CD4-positive, alpha-beta memory T cell (primary cell): ENCODE data around the gene IFFO2. TPM values are rescaled to one million over a fixed set of nuclear protein-coding genes. Genes with fewer than 3 reads are reported as not detected.

ENCODE experiments used
- CTCF ChIA-PET: fragments of 350-600 bp; sonication (Branson Sonifier 250); formaldehyde crosslinking; loops from one replicate; lab custom pipeline; 2021; ENCODE audit warnings: inconsistent platforms; ENCODE audit not compliant: partially characterized antibody; lab: Charles Lee
- POLR2A ChIA-PET: fragments of 350-600 bp; sonication (Branson Sonifier 250); formaldehyde crosslinking; loops from one replicate; lab custom pipeline; 2021; ENCODE audit not compliant: partially characterized antibody; lab: Charles Lee
- DNase-seq, 5 donors: peaks; one replicate each; pipeline versions ENCODE4 v3.0.0 to v3.0.0-alpha.2; 2020 to 2022; ENCODE audit warnings: mixed read lengths in 1 of 5
- H3K27ac ChIP-seq: one replicate; pipeline ENCODE4 v1.7.0; 2013; ENCODE audit warnings: low read depth, low read length
- H3K27me3 ChIP-seq: 2 replicates; pipeline ENCODE4 v1.7.0; 2013; ENCODE audit warnings: mild to moderate bottlenecking, low read length, moderate library complexity; ENCODE audit not compliant: insufficient read depth
- H3K36me3 ChIP-seq: 2 replicates; pipeline ENCODE4 v1.7.0; 2013; ENCODE audit warnings: mild to moderate bottlenecking, low read length, moderate library complexity; ENCODE audit not compliant: insufficient read depth
- H3K4me1 ChIP-seq: 2 replicates; pipeline ENCODE4 v1.7.0; 2013; ENCODE audit warnings: mild to moderate bottlenecking, low read length, moderate library complexity; ENCODE audit not compliant: insufficient read depth
- H3K4me3 ChIP-seq, 2 donors: one replicate each; pipeline ENCODE4 v1.7.0; 2013; ENCODE audit warnings: low read length in 2 of 2, mild to moderate bottlenecking in 1 of 2
- H3K9me3 ChIP-seq, 2 donors: one replicate each; pipeline ENCODE4 v1.7.0; 2013; ENCODE audit warnings: low read length in 2 of 2, control low read depth in 1 of 2; ENCODE audit not compliant: control insufficient read depth in 1 of 2
- H3K27ac Mint-ChIP-seq, 7 donors: one replicate each; pipeline ENCODE4 v1.8.0; 2020 to 2021; ENCODE audit warnings: mixed read lengths in 7 of 7, mild to moderate bottlenecking in 6 of 7, inconsistent platforms in 3 of 7, moderate library complexity in 3 of 7
- H3K27me3 Mint-ChIP-seq, 2 donors: one replicate each; pipeline ENCODE4 v1.8.0; 2020 to 2021; ENCODE audit warnings: mixed read lengths in 2 of 2
- H3K36me3 Mint-ChIP-seq, 2 donors: one replicate each; pipeline ENCODE4 v1.8.0; 2020 to 2021; ENCODE audit warnings: mixed read lengths in 2 of 2, inconsistent platforms in 1 of 2, mild to moderate bottlenecking in 1 of 2
- H3K4me1 Mint-ChIP-seq, 4 donors: one replicate each; pipeline ENCODE4 v1.8.0; 2020 to 2021; ENCODE audit warnings: mixed read lengths in 4 of 4, mild to moderate bottlenecking in 1 of 4
- H3K4me3 Mint-ChIP-seq, 8 donors: one replicate each; pipeline ENCODE4 v1.8.0; 2020 to 2021; ENCODE audit warnings: mixed read lengths in 8 of 8, mild to moderate bottlenecking in 7 of 8, moderate library complexity in 6 of 8, inconsistent platforms in 3 of 8
- H3K9me3 Mint-ChIP-seq, 8 donors: one replicate each; pipeline ENCODE4 v1.8.0; 2020 to 2021; ENCODE audit warnings: mixed read lengths in 8 of 8, mild to moderate bottlenecking in 5 of 8, inconsistent platforms in 3 of 8, moderate library complexity in 1 of 8
- intact Hi-C: fragments of 100-400 bp; cut with micrococcal nuclease; formaldehyde crosslinking; loops from one replicate; pipeline ENCODE4 v1.15.1; 2023
- polyA plus RNA-seq, 2 donors: library from polyadenylated mRNA; unstranded; fragments of 300-500 nt; fragmentation: Illumina TruSeq; gene quantifications; one replicate each; pipeline ENCODE4 v1.2.3, GENCODE V29; 2021
- total RNA-seq, 2 experiments: library from RNA; stranded (reverse); gene quantifications; one replicate each; pipeline ENCODE4 v1.2.3, GENCODE V29; 2021

IFFO2 gene
- total and polyA plus RNA-seq, 4 experiments from 2014 or later, result 1.3 to 41.3 (median 22.1) TPM

DNA sequence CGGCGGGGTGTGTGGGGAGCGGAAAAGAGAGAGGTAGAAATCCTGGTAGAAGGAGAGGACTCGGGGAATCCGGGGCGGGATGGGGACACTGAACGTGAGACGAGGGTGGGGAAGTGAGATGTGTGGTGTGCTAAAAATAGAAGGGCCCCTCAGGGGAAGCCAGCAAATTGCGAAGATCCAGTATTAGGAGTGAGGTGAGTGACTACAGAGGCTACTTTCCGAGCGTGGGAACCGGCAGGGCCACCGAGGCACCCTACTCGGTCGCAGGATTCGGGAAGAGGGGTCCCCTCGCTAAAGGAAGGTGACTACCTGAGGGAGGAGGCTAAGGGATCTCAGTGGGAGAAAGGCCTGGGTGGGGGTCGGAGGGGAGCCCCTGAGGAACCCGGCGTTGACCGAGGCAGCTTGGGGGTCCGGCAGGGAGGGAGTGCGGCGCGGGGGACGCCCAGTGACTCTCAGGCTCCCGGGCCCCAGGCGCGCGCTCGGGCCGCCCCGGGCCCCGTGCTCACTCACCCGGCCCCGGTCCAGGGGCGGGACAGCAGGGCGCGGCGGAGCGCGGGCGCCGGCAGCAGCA, 54.4 kb downstream of the IFFO2 start:
- ChIA-PET POLR2A (interaction anchor here (1.0 to 4.6 kb wide), 16 partner anchors 11 to 173 kb away, joined by 3 to 55 read pairs (median 8); partner anchors contain the start of gene IFFO2), CTCF (interaction anchor here (0.8 to 17.3 kb wide), 8 partner anchors 11 to 173 kb away, joined by 3 to 443 read pairs (median 6); no protein-coding TSS in a partner anchor)
- no peaks in the 10 kb centered on the region for H3K9me3 ChIP-seq
- intact Hi-C loops, result loop anchor here (1.0 kb wide), 2 partner anchors 18 to 54 kb away; partner anchors contain the start of gene IFFO2
- Mint-ChIP-seq H3K9me3 (no peaks in the 10 kb centered on the region), H3K4me3 (peak overlapping the region; percentile 90 to 96 (median 92)), H3K27ac (peak overlapping the region; percentile 77 to 94 (median 91)), H3K36me3 (peaks cover 0 to 14% of the 10 kb centered on the region in 2 donors), H3K27me3 (no peaks in the 10 kb centered on the region), H3K4me1 (peaks cover 11 to 39% (median 22%) of the 10 kb centered on the region in 4 donors)
- H3K36me3 ChIP-seq, result peaks cover 3% of the 10 kb centered on the region
- DNase-seq, result no peak
- peak overlapping the region; percentile 47 to 67 for H3K4me3 ChIP-seq
- H3K27ac ChIP-seq, result peak overlapping the region; percentile 66
- no peaks in the 10 kb centered on the region for H3K27me3 ChIP-seq
- H3K4me1 ChIP-seq, result peaks cover 23% of the 10 kb centered on the region

DNA sequence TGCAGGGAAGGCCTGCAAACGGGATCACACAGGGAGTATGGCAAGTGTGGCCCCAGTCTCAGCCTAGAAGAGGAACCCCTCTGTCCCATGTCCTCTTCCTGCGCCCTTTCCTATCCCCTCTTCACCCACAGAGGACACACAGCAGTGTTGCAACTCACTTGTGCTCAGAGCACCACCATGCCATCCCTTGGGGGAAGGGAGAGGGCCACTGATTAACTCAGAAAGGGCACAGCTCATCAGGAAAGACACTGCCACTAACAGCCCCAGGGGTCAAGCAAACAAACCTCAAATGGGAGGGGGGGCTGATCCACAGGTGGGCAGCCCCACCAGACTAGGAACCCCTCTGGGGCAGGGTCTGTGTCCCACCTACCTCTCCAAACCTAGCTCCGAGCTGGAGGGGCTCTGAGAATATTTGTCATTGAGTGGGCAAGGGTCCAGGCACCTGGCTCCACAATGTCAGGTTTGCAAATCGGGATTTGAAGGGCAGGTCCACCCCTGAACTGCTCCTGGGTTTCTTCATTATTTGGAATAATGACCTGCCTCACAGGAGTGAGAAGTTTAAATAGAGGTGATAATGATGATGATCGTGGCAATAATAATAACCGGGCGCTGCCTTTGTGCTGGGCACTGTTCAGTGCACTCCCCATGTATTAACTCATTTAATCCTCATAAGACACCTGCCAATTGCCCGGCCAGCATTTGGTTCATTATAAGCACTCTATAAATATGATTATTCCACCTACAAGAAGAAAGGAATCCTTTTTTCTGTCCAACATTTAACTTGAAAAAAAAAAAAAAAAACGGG, 55.1 kb downstream of the IFFO2 start:
- peaks cover 3% of the 10 kb centered on the region for H3K36me3 ChIP-seq
- H3K4me1 ChIP-seq, result peaks cover 23% of the 10 kb centered on the region
- Mint-ChIP-seq H3K4me1 (peaks cover 11 to 35% (median 22%) of the 10 kb centered on the region in 4 donors), H3K27ac (peak overlapping the region; percentile 77 to 94 (median 91)), H3K36me3 (peaks cover 0 to 9% of the 10 kb centered on the region in 2 donors), H3K4me3 (peak overlapping the region; percentile 90 to 96 (median 92)), H3K27me3 (no peaks in the 10 kb centered on the region), H3K9me3 (no peaks in the 10 kb centered on the region)
- H3K27ac ChIP-seq, result no peak overlapping the region
- no peaks in the 10 kb centered on the region for H3K27me3 ChIP-seq
- CTCF ChIA-PET, result interaction anchor here (1.6 kb wide), 1 partner anchor 174 kb away, joined by 6 read pairs; no protein-coding TSS in a partner anchor
- intact Hi-C loops, result no loop called here
- H3K9me3 ChIP-seq, result no peaks in the 10 kb centered on the region
- peak overlapping the region in 1 of 2 donors; percentile 67 for H3K4me3 ChIP-seq
- POLR2A ChIA-PET, result interaction anchor here (1.8 to 4.6 kb wide), 6 partner anchors 12 to 74 kb away, joined by 5 to 55 read pairs (median 9); partner anchors contain the start of gene IFFO2
- peak in 1 of 5 donors; percentile 13 for DNase-seq

DNA sequence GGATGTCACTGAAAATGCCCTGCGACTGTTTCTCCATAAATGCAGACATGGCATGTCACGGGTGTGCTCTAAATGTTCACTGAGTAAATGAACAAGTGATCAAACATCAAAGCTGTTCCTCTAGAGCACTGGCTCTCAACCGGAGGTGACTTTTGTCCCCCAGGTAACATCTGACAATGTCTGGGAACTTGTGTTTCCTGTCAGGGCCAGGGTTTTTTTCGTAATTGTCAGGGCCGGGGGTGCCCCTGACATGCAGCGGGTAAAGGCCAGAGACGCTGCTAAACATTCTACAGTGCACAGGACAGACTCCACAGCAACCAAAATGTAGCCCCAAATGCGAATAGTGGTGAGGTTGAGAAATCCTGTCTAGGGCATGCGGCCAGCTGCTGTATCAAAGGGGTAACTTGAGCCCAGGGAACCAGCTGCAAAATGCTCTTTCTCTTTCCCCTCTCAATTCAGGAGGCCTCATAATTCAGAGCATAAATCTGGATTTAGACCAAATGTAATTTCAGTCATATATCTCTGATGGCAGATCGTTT, 56.1 kb downstream of the IFFO2 start:
- intact Hi-C loops, result no loop called here
- CTCF ChIA-PET, result interaction anchor here (1.6 to 2.2 kb wide), 3 partner anchors 8 to 72 kb away, joined by 4 to 8 read pairs (median 4); no protein-coding TSS in a partner anchor
- DNase-seq, result peak in 1 of 5 donors; percentile 36
- Histone ChIP-seq H3K36me3 (peaks cover 3% of the 10 kb centered on the region), H3K4me1 (peaks cover 23% of the 10 kb centered on the region), H3K4me3 (no peak overlapping the region), H3K27ac (no peak overlapping the region), H3K27me3 (no peaks in the 10 kb centered on the region), H3K9me3 (no peaks in the 10 kb centered on the region)
- Mint-ChIP-seq H3K4me1 (peaks cover 11 to 35% (median 22%) of the 10 kb centered on the region in 4 donors), H3K9me3 (no peaks in the 10 kb centered on the region), H3K27me3 (no peaks in the 10 kb centered on the region), H3K36me3 (peaks cover 0 to 6% of the 10 kb centered on the region in 2 donors), H3K27ac (peak overlapping the region in 2 of 7 donors; percentile 31 to 47), H3K4me3 (peak overlapping the region in 2 of 8 donors; percentile 17 to 61)
- POLR2A ChIA-PET, result interaction anchor here (1.1 kb wide), 1 partner anchor 70 kb away, joined by 3 read pairs; no protein-coding TSS in a partner anchor

DNA sequence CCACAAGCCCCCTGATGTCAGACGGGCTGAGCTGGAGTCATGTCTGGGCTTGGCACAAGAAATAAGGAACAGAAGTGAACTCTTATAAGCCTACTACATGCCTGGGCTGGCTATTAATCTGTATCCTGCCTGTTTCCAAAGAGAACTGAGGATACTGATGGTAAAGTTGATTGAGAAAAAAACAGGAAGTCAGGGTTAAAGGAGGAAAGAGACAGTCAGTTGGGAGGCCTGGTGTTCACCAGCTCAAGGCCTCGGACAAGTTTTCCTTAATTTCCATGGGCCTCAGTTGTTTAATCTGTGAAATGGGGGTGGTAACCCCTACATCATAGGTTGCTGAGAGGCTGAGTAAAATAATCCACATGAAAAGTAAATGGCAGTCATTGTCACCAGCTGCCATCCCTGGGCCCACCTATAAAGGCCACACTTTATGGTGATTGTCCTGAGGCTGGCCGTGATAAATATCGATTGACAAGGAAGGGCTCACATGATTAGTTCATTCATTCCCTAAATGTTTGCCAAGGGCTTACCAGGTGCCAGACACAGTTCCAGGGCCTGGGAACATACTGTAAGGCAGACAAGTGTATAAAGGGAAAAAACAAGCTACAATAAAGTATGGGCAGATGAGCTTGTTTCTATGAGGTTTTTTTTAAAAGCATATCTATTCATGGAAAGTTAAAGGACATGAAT, 57.0 kb downstream of the IFFO2 start:
- peak in 1 of 5 donors; percentile 3 for DNase-seq
- CTCF ChIA-PET, result interaction anchor here (1.6 to 2.2 kb wide), 3 partner anchors 9 to 73 kb away, joined by 4 to 8 read pairs (median 4); no protein-coding TSS in a partner anchor
- intact Hi-C loops, result no loop called here
- no peak overlapping the region for H3K27ac ChIP-seq
- H3K4me1 Mint-ChIP-seq, result peaks cover 11 to 35% (median 22%) of the 10 kb centered on the region in 4 donors
- no peaks in the 10 kb centered on the region for H3K27me3 Mint-ChIP-seq
- no peaks in the 10 kb centered on the region for H3K27me3 ChIP-seq
- H3K4me3 Mint-ChIP-seq, result no peak overlapping the region
- peaks cover 0 to 5% of the 10 kb centered on the region in 2 donors for H3K36me3 Mint-ChIP-seq
- no peak overlapping the region for H3K4me3 ChIP-seq
- H3K9me3 Mint-ChIP-seq, result no peaks in the 10 kb centered on the region
- POLR2A ChIA-PET, result interaction anchor here (1.1 kb wide), 1 partner anchor 71 kb away, joined by 3 read pairs; no protein-coding TSS in a partner anchor
- no peaks in the 10 kb centered on the region for H3K9me3 ChIP-seq
- H3K36me3 ChIP-seq, result no peaks in the 10 kb centered on the region
- H3K4me1 ChIP-seq, result peaks cover 23% of the 10 kb centered on the region
- no peak overlapping the region for H3K27ac Mint-ChIP-seq

DNA sequence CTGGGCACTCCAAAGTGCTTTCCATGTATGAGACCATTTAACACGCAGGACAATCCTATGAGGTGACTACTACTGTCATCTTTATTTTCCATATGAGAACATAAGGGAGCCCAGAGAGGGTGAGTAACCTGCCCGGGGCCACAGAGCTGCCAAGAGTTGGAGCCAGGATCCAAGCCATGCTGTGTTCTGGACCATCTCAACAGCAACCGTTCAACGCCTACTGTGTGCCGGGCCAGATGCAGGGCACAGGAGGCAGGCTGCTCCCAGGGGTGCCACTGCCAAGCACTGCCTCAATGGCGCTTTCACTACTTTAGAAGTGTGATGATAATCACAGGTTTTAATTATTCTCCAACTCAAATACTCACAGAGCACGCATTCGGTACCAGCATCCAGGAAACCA, 57.9 kb downstream of the IFFO2 start:
- H3K4me3 Mint-ChIP-seq, result no peak overlapping the region
- no peaks in the 10 kb centered on the region for H3K9me3 ChIP-seq
- H3K4me1 ChIP-seq, result peaks cover 21% of the 10 kb centered on the region
- no peak overlapping the region for H3K4me3 ChIP-seq
- ChIA-PET CTCF (interaction anchor here (1.6 to 2.2 kb wide), 3 partner anchors 10 to 74 kb away, joined by 4 to 8 read pairs (median 5); no protein-coding TSS in a partner anchor), POLR2A (no interaction called here)
- no peaks in the 10 kb centered on the region for H3K27me3 ChIP-seq
- H3K36me3 ChIP-seq, result no peaks in the 10 kb centered on the region
- no peaks in the 10 kb centered on the region for H3K9me3 Mint-ChIP-seq
- no peak for DNase-seq
- no peak overlapping the region for H3K27ac ChIP-seq
- no peaks in the 10 kb centered on the region for H3K27me3 Mint-ChIP-seq
- intact Hi-C loops, result no loop called here
- peaks cover 0 to 5% of the 10 kb centered on the region in 2 donors for H3K36me3 Mint-ChIP-seq
- peaks cover 8 to 34% (median 18%) of the 10 kb centered on the region in 4 donors for H3K4me1 Mint-ChIP-seq
- no peak overlapping the region for H3K27ac Mint-ChIP-seq

DNA sequence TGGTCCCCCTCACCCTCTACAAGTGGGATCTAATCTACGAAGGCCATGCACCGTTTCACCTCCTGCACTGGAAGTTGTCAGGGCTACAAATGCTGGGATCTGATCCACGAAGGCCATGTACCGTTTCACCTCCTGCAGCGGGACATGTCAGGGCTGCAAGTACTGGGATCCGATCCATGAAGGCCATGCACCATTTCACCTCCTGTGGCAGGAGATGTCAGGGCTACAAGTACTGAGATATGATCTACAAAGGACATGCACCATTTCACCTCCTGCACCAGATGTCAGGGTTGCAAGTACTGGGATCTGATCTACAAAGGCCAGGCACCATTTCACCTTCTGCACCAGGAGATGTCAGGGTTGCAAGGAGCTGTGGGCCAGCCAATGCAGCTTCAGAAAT, 61.2 kb downstream of the IFFO2 start:
- H3K27ac Mint-ChIP-seq, result peak overlapping the region in 1 of 7 donors; percentile 27
- no peak overlapping the region for H3K4me3 Mint-ChIP-seq
- H3K9me3 Mint-ChIP-seq, result no peaks in the 10 kb centered on the region
- no peaks in the 10 kb centered on the region for H3K36me3 ChIP-seq
- H3K9me3 ChIP-seq, result no peaks in the 10 kb centered on the region
- peaks cover 0 to 3% (median 3%) of the 10 kb centered on the region in 4 donors for H3K4me1 Mint-ChIP-seq
- no peaks in the 10 kb centered on the region for H3K27me3 Mint-ChIP-seq
- H3K27ac ChIP-seq, result no peak overlapping the region
- H3K4me3 ChIP-seq, result no peak overlapping the region
- CTCF ChIA-PET, result interaction anchor here (0.7 to 4.2 kb wide), 3 partner anchors 11 to 45 kb away, joined by 5 to 20 read pairs (median 5); no protein-coding TSS in a partner anchor
- POLR2A ChIA-PET, result no interaction called here
- no peaks in the 10 kb centered on the region for H3K4me1 ChIP-seq
- no peaks in the 10 kb centered on the region for H3K36me3 Mint-ChIP-seq
- H3K27me3 ChIP-seq, result no peaks in the 10 kb centered on the region
- intact Hi-C loops, result no loop called here
- DNase-seq, result peak in 1 of 5 donors; percentile 9
